PC-3 (cell line): ENCODE measurements around the gene MPL.

Source experiments
- EZH2phosphoT487 ChIP-seq: fragments of 300-600 bp; sonication (generic); IDR thresholded peaks from 2 replicates; pipeline ENCODE4 v1.6.1; 2018; ENCODE audit warnings: mild to moderate bottlenecking, antibody characterized with exemption, low read length, borderline replicate concordance
- TF ChIP-seq, protein P1 (sequence below): fragments of 300-600 bp; sonication (generic); conservative IDR thresholded peaks from 2 replicates; pipeline ENCODE4 v1.5.1; 2017; ENCODE audit warnings: antibody characterized with exemption, low read depth, mild to moderate bottlenecking, low read length

DNA sequence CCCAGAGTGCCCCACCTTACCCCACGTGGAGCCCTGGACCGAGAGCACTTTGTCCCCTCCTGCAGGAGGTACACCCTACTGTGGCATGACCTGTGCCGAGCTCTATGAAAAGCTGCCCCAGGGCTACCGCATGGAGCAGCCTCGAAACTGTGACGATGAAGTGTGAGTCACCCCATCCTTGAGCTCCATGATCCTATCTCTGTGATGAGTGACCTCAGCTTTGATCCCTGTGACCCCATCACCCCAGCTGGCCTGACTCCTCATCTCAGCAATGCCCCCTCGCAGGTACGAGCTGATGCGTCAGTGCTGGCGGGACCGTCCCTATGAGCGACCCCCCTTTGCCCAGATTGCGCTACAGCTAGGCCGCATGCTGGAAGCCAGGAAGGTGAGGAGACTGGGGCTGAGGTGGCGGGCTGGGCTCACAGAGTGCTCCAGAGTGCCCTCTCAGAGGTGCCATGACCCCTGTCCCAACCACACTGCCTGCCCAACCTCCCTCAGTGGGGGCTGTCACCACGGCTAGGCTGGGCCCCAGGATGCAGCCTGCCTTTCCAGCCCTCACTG is 16.2 kb upstream of the MPL start:
- TF ChIP-seq, protein P1, sequence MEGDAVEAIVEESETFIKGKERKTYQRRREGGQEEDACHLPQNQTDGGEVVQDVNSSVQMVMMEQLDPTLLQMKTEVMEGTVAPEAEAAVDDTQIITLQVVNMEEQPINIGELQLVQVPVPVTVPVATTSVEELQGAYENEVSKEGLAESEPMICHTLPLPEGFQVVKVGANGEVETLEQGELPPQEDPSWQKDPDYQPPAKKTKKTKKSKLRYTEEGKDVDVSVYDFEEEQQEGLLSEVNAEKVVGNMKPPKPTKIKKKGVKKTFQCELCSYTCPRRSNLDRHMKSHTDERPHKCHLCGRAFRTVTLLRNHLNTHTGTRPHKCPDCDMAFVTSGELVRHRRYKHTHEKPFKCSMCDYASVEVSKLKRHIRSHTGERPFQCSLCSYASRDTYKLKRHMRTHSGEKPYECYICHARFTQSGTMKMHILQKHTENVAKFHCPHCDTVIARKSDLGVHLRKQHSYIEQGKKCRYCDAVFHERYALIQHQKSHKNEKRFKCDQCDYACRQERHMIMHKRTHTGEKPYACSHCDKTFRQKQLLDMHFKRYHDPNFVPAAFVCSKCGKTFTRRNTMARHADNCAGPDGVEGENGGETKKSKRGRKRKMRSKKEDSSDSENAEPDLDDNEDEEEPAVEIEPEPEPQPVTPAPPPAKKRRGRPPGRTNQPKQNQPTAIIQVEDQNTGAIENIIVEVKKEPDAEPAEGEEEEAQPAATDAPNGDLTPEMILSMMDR: no peak
- TF ChIP-seq EZH2phosphoT487: no peak
